ENCODE results near the gene PRKG1. TPM values are rescaled to one million over a fixed set of nuclear protein-coding genes. Genes with fewer than 3 reads are reported as not detected.
"Not testable (repeated sequence)": the region's sequence is repeated elsewhere in the genome, so short reads cannot be mapped to it uniquely, and the experiment has no call there.

The PRKG1 gene
- total RNA-seq, 2 experiments from 2014 or later, result not detected

GRCh38 chr10:51574248-51575048 is 500.2 kb downstream of the PRKG1 start:
- H3K27ac Mint-ChIP-seq, result no peak overlapping the region
- H3K27me3 Mint-ChIP-seq, result no peaks in the 10 kb centered on the region
- H3K9me3 Mint-ChIP-seq, result no peaks in the 10 kb centered on the region
- no peaks in the 10 kb centered on the region for H3K36me3 Mint-ChIP-seq
- no peak for DNase-seq
- no peaks in the 10 kb centered on the region for H3K4me1 Mint-ChIP-seq
- H3K4me3 Mint-ChIP-seq, result no peak overlapping the region

GRCh38 chr10:51581196-51581595 is 506.9 kb downstream of the PRKG1 start:
- DNase-seq, H3K36me3 Mint-ChIP-seq, H3K4me3 Mint-ChIP-seq, H3K9me3 Mint-ChIP-seq, H3K27ac Mint-ChIP-seq, H3K4me1 Mint-ChIP-seq, H3K27me3 Mint-ChIP-seq: not testable (repeated sequence)

- Mint-ChIP-seq H3K4me1 (no peaks in the 10 kb centered on the region), H3K27me3 (no peaks in the 10 kb centered on the region), H3K9me3 (peaks cover 3% of the 10 kb centered on the region), H3K27ac (no peak overlapping the region), H3K36me3 (peaks cover 2% of the 10 kb centered on the region), H3K4me3 (no peak overlapping the region)
- no peak for DNase-seq
These were observed 509.7 kb downstream of the PRKG1 start for GRCh38 chr10:51583976-51584375.

- Mint-ChIP-seq H3K9me3 (peaks cover 2% of the 10 kb centered on the region), H3K4me3 (no peak overlapping the region), H3K36me3 (peaks cover 2% of the 10 kb centered on the region), H3K27ac (no peak overlapping the region), H3K27me3 (no peaks in the 10 kb centered on the region), H3K4me1 (no peaks in the 10 kb centered on the region)
- no peak for DNase-seq
These were observed 511.5 kb downstream of the PRKG1 start for GRCh38 chr10:51585742-51586141.

- Mint-ChIP-seq H3K27me3 (no peaks in the 10 kb centered on the region), H3K4me3 (no peak overlapping the region), H3K9me3 (no peaks in the 10 kb centered on the region), H3K4me1 (no peaks in the 10 kb centered on the region), H3K27ac (no peak overlapping the region), H3K36me3 (no peaks in the 10 kb centered on the region)
- DNase-seq, result no peak
These were observed 514.7 kb downstream of the PRKG1 start for GRCh38 chr10:51588984-51589383.

- Mint-ChIP-seq H3K36me3 (no peaks in the 10 kb centered on the region), H3K9me3 (no peaks in the 10 kb centered on the region), H3K4me1 (no peaks in the 10 kb centered on the region), H3K27ac (no peak overlapping the region), H3K4me3 (no peak overlapping the region), H3K27me3 (no peaks in the 10 kb centered on the region)
- DNase-seq, result no peak
These were observed 516.5 kb downstream of the PRKG1 start for GRCh38 chr10:51590818-51591217.

- Mint-ChIP-seq H3K4me3 (no peak overlapping the region), H3K4me1 (no peaks in the 10 kb centered on the region), H3K27me3 (no peaks in the 10 kb centered on the region), H3K27ac (no peak overlapping the region), H3K36me3 (no peaks in the 10 kb centered on the region), H3K9me3 (no peaks in the 10 kb centered on the region)
- DNase-seq, result no peak
These were observed 522.4 kb downstream of the PRKG1 start for GRCh38 chr10:51596695-51597094.

- DNase-seq, result no peak
- Mint-ChIP-seq H3K36me3 (no peaks in the 10 kb centered on the region), H3K9me3 (no peaks in the 10 kb centered on the region), H3K4me1 (no peaks in the 10 kb centered on the region), H3K27ac (no peak overlapping the region), H3K4me3 (no peak overlapping the region), H3K27me3 (no peaks in the 10 kb centered on the region)
These were observed 525.4 kb downstream of the PRKG1 start for GRCh38 chr10:51599647-51600046.

GRCh38 chr10:51602326-51602725 is 528.0 kb downstream of the PRKG1 start:
- DNase-seq, result no peak
- Mint-ChIP-seq H3K27me3 (no peaks in the 10 kb centered on the region), H3K36me3 (no peaks in the 10 kb centered on the region), H3K4me3 (no peak overlapping the region), H3K4me1 (no peaks in the 10 kb centered on the region), H3K27ac (no peak overlapping the region), H3K9me3 (no peaks in the 10 kb centered on the region)

GRCh38 chr10:51604579-51604978 is 530.3 kb downstream of the PRKG1 start:
- Mint-ChIP-seq H3K36me3 (no peaks in the 10 kb centered on the region), H3K27ac (no peak overlapping the region), H3K4me3 (no peak overlapping the region), H3K27me3 (no peaks in the 10 kb centered on the region), H3K4me1 (no peaks in the 10 kb centered on the region), H3K9me3 (no peaks in the 10 kb centered on the region)
- no peak for DNase-seq

- no peak for DNase-seq
- H3K4me1 Mint-ChIP-seq, result no peaks in the 10 kb centered on the region
- no peaks in the 10 kb centered on the region for H3K9me3 Mint-ChIP-seq
- H3K36me3 Mint-ChIP-seq, result no peaks in the 10 kb centered on the region
- no peaks in the 10 kb centered on the region for H3K27me3 Mint-ChIP-seq
- no peak overlapping the region for H3K27ac Mint-ChIP-seq
- no peak overlapping the region for H3K4me3 Mint-ChIP-seq
These were observed 532.7 kb downstream of the PRKG1 start for GRCh38 chr10:51606825-51607462.

- Mint-ChIP-seq H3K9me3 (no peaks in the 10 kb centered on the region), H3K36me3 (no peaks in the 10 kb centered on the region), H3K4me3 (no peak overlapping the region), H3K4me1 (no peaks in the 10 kb centered on the region), H3K27ac (no peak overlapping the region), H3K27me3 (no peaks in the 10 kb centered on the region)
- DNase-seq, result no peak
These were observed 533.2 kb downstream of the PRKG1 start for GRCh38 chr10:51607463-51607835.

- no peak for DNase-seq
- no peak overlapping the region for H3K27ac Mint-ChIP-seq
- no peaks in the 10 kb centered on the region for H3K36me3 Mint-ChIP-seq
- no peak overlapping the region for H3K4me3 Mint-ChIP-seq
- no peaks in the 10 kb centered on the region for H3K9me3 Mint-ChIP-seq
- H3K27me3 Mint-ChIP-seq, result no peaks in the 10 kb centered on the region
- H3K4me1 Mint-ChIP-seq, result no peaks in the 10 kb centered on the region
These were observed 533.9 kb downstream of the PRKG1 start for GRCh38 chr10:51608211-51608610.

GRCh38 chr10:51615764-51616298 is 541.5 kb downstream of the PRKG1 start:
- H3K27me3 Mint-ChIP-seq, result peaks cover 7% of the 10 kb centered on the region
- no peaks in the 10 kb centered on the region for H3K36me3 Mint-ChIP-seq
- no peak overlapping the region for H3K4me3 Mint-ChIP-seq
- peaks cover 9% of the 10 kb centered on the region for H3K9me3 Mint-ChIP-seq
- no peak overlapping the region for H3K27ac Mint-ChIP-seq
- no peaks in the 10 kb centered on the region for H3K4me1 Mint-ChIP-seq
- DNase-seq, result no peak

- H3K27ac Mint-ChIP-seq, result no peak overlapping the region
- H3K9me3 Mint-ChIP-seq, result peaks cover 9% of the 10 kb centered on the region
- H3K27me3 Mint-ChIP-seq, result peaks cover 7% of the 10 kb centered on the region
- no peaks in the 10 kb centered on the region for H3K36me3 Mint-ChIP-seq
- no peaks in the 10 kb centered on the region for H3K4me1 Mint-ChIP-seq
- H3K4me3 Mint-ChIP-seq, result no peak overlapping the region
- DNase-seq, result no peak
These were observed 543.4 kb downstream of the PRKG1 start for GRCh38 chr10:51617576-51618235.

Data from activated naive CD8-positive, alpha-beta T cell treated with anti-CD3 and anti-CD28 coated beads for 36 hours (primary cell).